Hepatic stellate cell (primary cell): ENCODE measurements around the gene ZMYM2.
A peak's percentile ranks its signal among the peaks of the same experiment; 100 is the strongest.

Experiments used
- DNase-seq: peaks from one replicate; pipeline ENCODE4 v3.0.0; 2011; ENCODE audit warnings: low spot score

The ZMYM2 gene

GRCh38 chr13:20045950-20046548 lies 87.5 kb downstream of the ZMYM2 start:
- DNase-seq, result no peak

GRCh38 chr13:20049558-20050473 lies 91.3 kb downstream of the ZMYM2 start:
- no peak for DNase-seq

GRCh38 chr13:20051366-20051765 lies 92.8 kb downstream of the ZMYM2 start:
- DNase-seq, result no peak

GRCh38 chr13:20053016-20053415 lies 94.5 kb downstream of the ZMYM2 start:
- no peak for DNase-seq

- DNase-seq, result no peak
These were observed 95.4 kb downstream of the ZMYM2 start for GRCh38 chr13:20053891-20054290.

GRCh38 chr13:20054586-20054985 lies 96.1 kb downstream of the ZMYM2 start:
- DNase-seq, result no peak

GRCh38 chr13:20057214-20057613 lies 98.7 kb downstream of the ZMYM2 start:
- no peak for DNase-seq

GRCh38 chr13:20057963-20058362 lies 99.4 kb downstream of the ZMYM2 start:
- DNase-seq, result no peak

- DNase-seq, result no peak
These were observed 99.9 kb downstream of the ZMYM2 start for GRCh38 chr13:20058476-20058875.

GRCh38 chr13:20064128-20064527 lies 105.6 kb downstream of the ZMYM2 start:
- peak; percentile 14 for DNase-seq

- DNase-seq, result no peak
These were observed 107.0 kb downstream of the ZMYM2 start for GRCh38 chr13:20065516-20065915.

- no peak for DNase-seq
These were observed 111.4 kb downstream of the ZMYM2 start for GRCh38 chr13:20069956-20070355.

- DNase-seq, result no peak
These were observed 115.2 kb downstream of the ZMYM2 start for GRCh38 chr13:20073775-20074174.

GRCh38 chr13:20074966-20075365 lies 116.4 kb downstream of the ZMYM2 start:
- no peak for DNase-seq

GRCh38 chr13:20077086-20077485 lies 118.6 kb downstream of the ZMYM2 start:
- no peak for DNase-seq

- no peak for DNase-seq
These were observed 122.0 kb downstream of the ZMYM2 start for GRCh38 chr13:20080377-20081164.

GRCh38 chr13:20090349-20090748 lies 131.8 kb downstream of the ZMYM2 start:
- no peak for DNase-seq

GRCh38 chr13:20093951-20094350 lies 135.4 kb downstream of the ZMYM2 start:
- DNase-seq, result no peak

GRCh38 chr13:20099319-20099718 lies 140.8 kb downstream of the ZMYM2 start:
- no peak for DNase-seq

GRCh38 chr13:20101467-20102316 lies 143.2 kb downstream of the ZMYM2 start:
- no peak for DNase-seq

GRCh38 chr13:20102525-20103180 lies 144.1 kb downstream of the ZMYM2 start:
- no peak for DNase-seq
